CD14-positive monocyte (primary cell): Measurements from ENCODE around the gene HYDIN. TPM values are rescaled to one million over a fixed set of nuclear protein-coding genes. Genes with fewer than 3 reads are reported as not detected.

Source experiments
- DNase-seq, 3 donors: peaks; one replicate each; pipeline ENCODE4 v3.0.0-alpha.2; 2011 to 2022
- H2AFZ ChIP-seq: 2 replicates; pipeline ENCODE4 v1.6.0; 2012; ENCODE audit warnings: mild to moderate bottlenecking, low read depth, low read length, inconsistent platforms; ENCODE audit not compliant: insufficient read depth, poor library complexity, severe bottlenecking
- H3K27ac ChIP-seq, 2 donors: 1 replicate in 1 of 2; 2 replicates in 1 of 2; pipeline ENCODE4 v1.5.1; 2012 to 2013; ENCODE audit warnings: low read length in 2 of 2, control low read depth in 1 of 2, inconsistent platforms in 1 of 2, low read depth in 1 of 2, mild to moderate bottlenecking in 1 of 2
- H3K27me3 ChIP-seq, 2 donors: one replicate each; pipeline versions ENCODE4 v1.6.0 to v1.6.1; 2011 to 2013; ENCODE audit warnings: low read length in 2 of 2; ENCODE audit not compliant: control insufficient read depth in 2 of 2, insufficient read depth in 2 of 2
- H3K36me3 ChIP-seq, 2 donors: replicated peaks in 1 of 2; 1 replicate in 1 of 2; 2 replicates in 1 of 2; pipeline versions ENCODE4 v1.5.1 to v1.6.1; 2012 to 2013; ENCODE audit warnings: low read length in 2 of 2, control low read depth in 1 of 2, inconsistent platforms in 1 of 2, mild to moderate bottlenecking in 1 of 2; ENCODE audit not compliant: insufficient read depth in 2 of 2, control insufficient read depth in 1 of 2
- H3K4me1 ChIP-seq, 2 donors: 1 replicate in 1 of 2; 2 replicates in 1 of 2; pipeline versions ENCODE4 v1.5.1 to v1.6.1; 2012 to 2013; ENCODE audit warnings: low read length in 2 of 2, control low read depth in 1 of 2, inconsistent platforms in 1 of 2, mild to moderate bottlenecking in 1 of 2, moderate library complexity in 1 of 2; ENCODE audit not compliant: insufficient read depth in 2 of 2, control insufficient read depth in 1 of 2
- H3K4me2 ChIP-seq: replicated peaks from 2 replicates; pipeline ENCODE3; 2012; ENCODE audit warnings: low read length, moderate library complexity, mild to moderate bottlenecking; ENCODE audit not compliant: poor library complexity, severe bottlenecking; ENCODE audit errors: extremely low read depth
- H3K4me3 ChIP-seq, 3 experiments: fragments of 200-600 bp in 1 of 3; sonication (generic) in 1 of 3; replicated peaks in 1 of 3; 1 replicate in 2 of 3; 2 replicates in 1 of 3; pipeline ENCODE4 v1.5.1; 2011 to 2013; ENCODE audit warnings: low read length in 3 of 3, mild to moderate bottlenecking in 3 of 3, control low read depth in 2 of 3, low read depth in 2 of 3, inconsistent platforms in 1 of 3, moderate library complexity in 1 of 3
- H3K79me2 ChIP-seq: 2 replicates; pipeline ENCODE4 v1.6.0; 2012; ENCODE audit warnings: mild to moderate bottlenecking, control low read depth, inconsistent platforms, low read length, moderate library complexity; ENCODE audit not compliant: insufficient read depth
- H3K9ac ChIP-seq: 2 replicates; pipeline ENCODE4 v1.6.0; 2017; ENCODE audit warnings: low read length, mild to moderate bottlenecking; ENCODE audit not compliant: insufficient read depth, poor library complexity, severe bottlenecking
- H3K9me3 ChIP-seq, 2 donors: replicated peaks in 1 of 2; 1 replicate in 1 of 2; 2 replicates in 1 of 2; pipeline versions ENCODE4 v1.5.1 to v1.6.1; 2012 to 2013; ENCODE audit warnings: low read length in 2 of 2, control low read depth in 1 of 2; ENCODE audit not compliant: control insufficient read depth in 1 of 2, insufficient read depth in 1 of 2
- H4K20me1 ChIP-seq: 2 replicates; pipeline ENCODE4 v1.6.0; 2012; ENCODE audit warnings: mild to moderate bottlenecking, low read length, control low read depth, moderate library complexity; ENCODE audit not compliant: insufficient read depth
- H3K27ac Mint-ChIP-seq, 7 donors: one replicate each; pipeline ENCODE4 v1.8.0; 2020; ENCODE audit warnings: mild to moderate bottlenecking in 7 of 7, mixed read lengths in 7 of 7, moderate library complexity in 6 of 7, inconsistent platforms in 2 of 7
- H3K27me3 Mint-ChIP-seq, 3 donors: one replicate each; pipeline ENCODE4 v1.8.0; 2021 to 2022; ENCODE audit warnings: low read depth in 3 of 3, mild to moderate bottlenecking in 3 of 3, mixed read lengths in 3 of 3, moderate library complexity in 3 of 3, inconsistent platforms in 1 of 3
- H3K36me3 Mint-ChIP-seq, 2 donors: one replicate each; pipeline ENCODE4 v1.8.0; 2020; ENCODE audit warnings: mixed read lengths in 2 of 2, inconsistent platforms in 1 of 2, mild to moderate bottlenecking in 1 of 2
- H3K4me1 Mint-ChIP-seq: one replicate; pipeline ENCODE4 v1.8.0; 2020; ENCODE audit warnings: mild to moderate bottlenecking, mixed read lengths
- H3K4me3 Mint-ChIP-seq, 2 donors: one replicate each; pipeline ENCODE4 v1.8.0; 2020; ENCODE audit warnings: mild to moderate bottlenecking in 2 of 2, mixed read lengths in 2 of 2, moderate library complexity in 1 of 2
- H3K9me3 Mint-ChIP-seq, 7 donors: one replicate each; pipeline ENCODE4 v1.8.0; 2020 to 2022; ENCODE audit warnings: mixed read lengths in 7 of 7, mild to moderate bottlenecking in 6 of 7, moderate library complexity in 6 of 7, inconsistent platforms in 2 of 7
- CTCF ChIP-seq: fragments of 200-600 bp; IDR thresholded peaks from one replicate; pipeline ENCODE4 v1.8.0; 2022; ENCODE audit warnings: antibody characterized with exemption, mild to moderate bottlenecking
- WGBS: methylation state at CpG from one replicate; pipeline ENCODE4 v1.1.5; 2013; ENCODE audit warnings: missing lambda C conversion rate; ENCODE audit not compliant: insufficient coverage; 5-methylcytosine and 5-hydroxymethylcytosine counted together
- intact Hi-C, 2 donors: fragments of 100-400 bp; cut with micrococcal nuclease; formaldehyde crosslinking; loops; one replicate each; pipeline versions ENCODE4 v1.15.0 to v1.15.1; 2023
- polyA plus RNA-seq, 3 donors: library from polyadenylated mRNA; depleted of rRNA in 1 of 3; unstranded in 2 of 3; stranded (reverse) in 1 of 3; fragments of 300-500 nt in 2 of 3; fragments of >200 nt in 1 of 3; fragmentation: Illumina TruSeq in 2 of 3; gene quantifications; 1 replicate in 2 of 3; 2 replicates in 1 of 3; pipeline ENCODE4 v1.2.3, GENCODE V29; 2012 to 2021

The HYDIN gene
- polyA plus RNA-seq, 3 donors = not detected

- peaks cover 4 to 15% (median 9%) of the 10 kb centered on the region in 7 donors for H3K9me3 Mint-ChIP-seq
- peaks cover 24% of the 10 kb centered on the region for H4K20me1 ChIP-seq
- peak overlapping the region; percentile 84 for H3K4me2 ChIP-seq
- TF ChIP-seq CTCF = no peak
- no peak for DNase-seq
- H3K9ac ChIP-seq = no peak overlapping the region
- H3K27ac Mint-ChIP-seq = peak overlapping the region in 3 of 7 donors; percentile 5 to 41 (median 37)
- H3K36me3 ChIP-seq = peaks cover 0 to 13% of the 10 kb centered on the region in 2 donors
- no peaks in the 10 kb centered on the region for H3K27me3 ChIP-seq
- intact Hi-C loops = loop anchor here in 1 of 2 donors (10.0 kb wide), 1 partner anchor 483 kb away; the partner anchor contains the start of gene CMTR2
- WGBS = 87% methylated on average over 3 of the region's 3 CpGs
- peaks cover 40% of the 10 kb centered on the region for H3K79me2 ChIP-seq
- H3K4me3 ChIP-seq = peak overlapping the region in 1 of 3 experiments; percentile 83
- H3K4me1 ChIP-seq = peaks cover 26 to 32% of the 10 kb centered on the region in 2 donors
- H3K27ac ChIP-seq = no peak overlapping the region
- peaks cover 10 to 12% of the 10 kb centered on the region in 2 donors for H3K36me3 Mint-ChIP-seq
- no peak overlapping the region for H2AFZ ChIP-seq
- H3K4me1 Mint-ChIP-seq = peaks cover 46% of the 10 kb centered on the region
- H3K4me3 Mint-ChIP-seq = peak overlapping the region; percentile 92 to 96
- H3K27me3 Mint-ChIP-seq = peaks cover 3 to 6% (median 4%) of the 10 kb centered on the region in 3 donors
- peaks cover 6 to 8% of the 10 kb centered on the region in 2 donors for H3K9me3 ChIP-seq
Measured at GRCh38 chr16:70801611-70802010, 428.9 kb downstream of the HYDIN start.

- Mint-ChIP-seq H3K36me3 (peaks cover 10 to 12% of the 10 kb centered on the region in 2 donors), H3K4me3 (peak within 1 kb of the TSS; percentile 92 to 96), H3K27me3 (peaks cover 0 to 3% (median 2%) of the 10 kb centered on the region in 3 donors), H3K27ac (peak within 1 kb of the TSS; percentile 92 to 98 (median 97)), H3K4me1 (peaks cover 51% of the 10 kb centered on the region), H3K9me3 (peaks cover 4 to 15% (median 9%) of the 10 kb centered on the region in 7 donors)
- intact Hi-C loops = loop anchor here in 1 of 2 donors (10.0 kb wide), 1 partner anchor 484 kb away; the partner anchor contains the start of gene CMTR2
- peak; percentile 83 to 91 (median 85) for DNase-seq
- TF ChIP-seq CTCF = no peak
- H3K27me3 ChIP-seq = no peaks in the 10 kb centered on the region
- H4K20me1 ChIP-seq = peaks cover 31% of the 10 kb centered on the region
- peak within 1 kb of the TSS; percentile 75 to 90 (median 83) for H3K4me3 ChIP-seq
- peaks cover 6 to 8% of the 10 kb centered on the region in 2 donors for H3K9me3 ChIP-seq
- H2AFZ ChIP-seq = peak within 1 kb of the TSS; percentile 83
- H3K4me2 ChIP-seq = peak within 1 kb of the TSS; percentile 84
- peak within 1 kb of the TSS; percentile 91 to 93 for H3K27ac ChIP-seq
- peaks cover 28 to 39% of the 10 kb centered on the region in 2 donors for H3K4me1 ChIP-seq
- H3K9ac ChIP-seq = peak within 1 kb of the TSS; percentile 95
- peaks cover 47% of the 10 kb centered on the region for H3K79me2 ChIP-seq
- H3K36me3 ChIP-seq = peaks cover 0 to 13% of the 10 kb centered on the region in 2 donors
- WGBS = under 1% methylated on average over 49 of the region's 64 CpGs
Measured at GRCh38 chr16:70800781-70801480, 429.6 kb downstream of the HYDIN start, which contains the start of gene VAC14. Gene VAC14 (minus strand): TSS chr16:70801158. CDS start chr16:70800900, 258 bp downstream.
